ENCODE data around the gene MAPKAPK3.

Gene MAPKAPK3

GRCh38 chr3:50624634-50625033 lies 7.7 kb downstream of the MAPKAPK3 start:
- peaks cover 2% of the 10 kb centered on the region for H3K79me2 ChIP-seq (ENCODE audit: control insufficient read depth, insufficient read depth, low read length, poor library complexity)
- H2AFZ ChIP-seq (ENCODE audit: insufficient read depth, low read length, poor library complexity), result no peak overlapping the region
- H3K4me1 ChIP-seq (ENCODE audit: control insufficient read depth in 1 of 2, insufficient read depth in 2 of 2, low read length in 2 of 2), result peaks cover 14 to 17% of the 10 kb centered on the region in 2 experiments
- DNase-seq, result peak; percentile 71 to 83
- no CpG with 5 or more reads among the region's 2 CpGs for WGBS (ENCODE audit: extremely low coverage, insufficient coverage, insufficient read length)
- H3K27ac ChIP-seq (ENCODE audit: low read depth, low read length), result no peak overlapping the region
- H3K9me3 ChIP-seq (ENCODE audit: insufficient read depth, low read depth, low read length), result peaks cover 3% of the 10 kb centered on the region
- H2BK120ac ChIP-seq (ENCODE audit: insufficient read depth, low read length, poor library complexity), result no peak overlapping the region
- no peaks in the 10 kb centered on the region for H3K79me1 ChIP-seq (ENCODE audit: low read length)
- no peak overlapping the region for H3K14ac ChIP-seq (ENCODE audit: low read length)
- H3K4me3 ChIP-seq (ENCODE audit: low read depth, low read length), result no peak overlapping the region
- H2BK5ac ChIP-seq (ENCODE audit: low read depth, low read length, poor library complexity), result no peak overlapping the region
- H2AK5ac ChIP-seq (ENCODE audit: low read length), result no peak overlapping the region
- no peaks in the 10 kb centered on the region for H3K27me3 ChIP-seq (ENCODE audit: insufficient read depth, low read length)
- H3K36me3 ChIP-seq (ENCODE audit: control insufficient read depth in 1 of 2, insufficient read depth in 2 of 2, low read length in 2 of 2), result no peaks in the 10 kb centered on the region
- no peak overlapping the region for H4K12ac ChIP-seq (ENCODE audit: low read depth, low read length)
- no peak overlapping the region for H3K23ac ChIP-seq (ENCODE audit: low read length)
- no peak overlapping the region for H2BK12ac ChIP-seq (ENCODE audit: low read length)
- H3K18ac ChIP-seq (ENCODE audit: low read length), result no peak overlapping the region
- no peak overlapping the region for H4K8ac ChIP-seq (ENCODE audit: low read depth, low read length)
- no peak overlapping the region for H3K4ac ChIP-seq (ENCODE audit: low read depth, low read length)
- H3K9ac ChIP-seq (ENCODE audit: low read length), result no peak overlapping the region
- H4K91ac ChIP-seq (ENCODE audit: low read depth, low read length), result no peak overlapping the region
- no peak overlapping the region for H3K4me2 ChIP-seq (ENCODE audit: low read length)

- Histone ChIP-seq H3K23ac (ENCODE audit: low read length) (no peak overlapping the region), H3K4me1 (ENCODE audit: control insufficient read depth in 1 of 2, insufficient read depth in 2 of 2, low read length in 2 of 2) (peaks cover 14 to 17% of the 10 kb centered on the region in 2 experiments), H3K14ac (ENCODE audit: low read length) (peak overlapping the region; percentile 20), H3K27me3 (ENCODE audit: insufficient read depth, low read length) (no peaks in the 10 kb centered on the region), H4K12ac (ENCODE audit: low read depth, low read length) (no peak overlapping the region), H2BK120ac (ENCODE audit: insufficient read depth, low read length, poor library complexity) (no peak overlapping the region), H3K79me2 (ENCODE audit: control insufficient read depth, insufficient read depth, low read length, poor library complexity) (peaks cover 2% of the 10 kb centered on the region), H3K4ac (ENCODE audit: low read depth, low read length) (no peak overlapping the region), H3K4me3 (ENCODE audit: low read depth, low read length) (no peak overlapping the region), H3K79me1 (ENCODE audit: low read length) (no peaks in the 10 kb centered on the region), H3K18ac (ENCODE audit: low read length) (no peak overlapping the region), H2AK5ac (ENCODE audit: low read length) (peak overlapping the region; percentile 27), H2AFZ (ENCODE audit: insufficient read depth, low read length, poor library complexity) (no peak overlapping the region), H3K9me3 (ENCODE audit: insufficient read depth, low read depth, low read length) (peaks cover 2% of the 10 kb centered on the region), H2BK12ac (ENCODE audit: low read length) (peak overlapping the region; percentile 47), H3K27ac (ENCODE audit: low read depth, low read length) (no peak overlapping the region), H3K9ac (ENCODE audit: low read length) (no peak overlapping the region), H3K4me2 (ENCODE audit: low read length) (no peak overlapping the region), H4K8ac (ENCODE audit: low read depth, low read length) (no peak overlapping the region), H2BK5ac (ENCODE audit: low read depth, low read length, poor library complexity) (no peak overlapping the region), H4K91ac (ENCODE audit: low read depth, low read length) (no peak overlapping the region), H3K36me3 (ENCODE audit: control insufficient read depth in 1 of 2, insufficient read depth in 2 of 2, low read length in 2 of 2) (no peaks in the 10 kb centered on the region)
- WGBS (ENCODE audit: extremely low coverage, insufficient coverage, insufficient read length), result no CpG with 5 or more reads among the region's 18 CpGs
- no peak for DNase-seq
Observed at GRCh38 chr3:50625231-50626182, 8.6 kb downstream of the MAPKAPK3 start.

DNA sequence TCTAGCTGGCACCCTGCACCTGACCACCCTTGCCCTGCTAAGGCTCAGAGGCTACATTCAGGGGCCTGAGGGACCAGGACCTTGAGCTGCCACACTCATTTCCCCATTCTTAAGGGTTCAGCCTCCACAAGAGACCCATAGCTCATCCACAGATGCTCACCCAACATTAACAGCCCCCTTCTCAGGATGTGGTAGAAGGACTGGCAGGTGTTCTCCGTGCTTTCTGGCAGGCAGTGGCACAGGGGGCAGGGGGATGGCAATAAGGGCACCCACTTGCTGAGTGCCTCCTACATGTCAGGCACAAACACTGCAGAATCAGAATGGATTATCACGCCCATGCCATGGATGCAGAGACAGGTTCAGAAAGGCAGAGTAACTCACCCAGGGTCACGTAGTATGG lies 9.4 kb downstream of the MAPKAPK3 start:
- WGBS (ENCODE audit: extremely low coverage, insufficient coverage, insufficient read length), result no CpG with 5 or more reads among the region's 3 CpGs
- H3K4ac ChIP-seq (ENCODE audit: low read depth, low read length), result no peak overlapping the region
- no peak overlapping the region for H3K18ac ChIP-seq (ENCODE audit: low read length)

DNA sequence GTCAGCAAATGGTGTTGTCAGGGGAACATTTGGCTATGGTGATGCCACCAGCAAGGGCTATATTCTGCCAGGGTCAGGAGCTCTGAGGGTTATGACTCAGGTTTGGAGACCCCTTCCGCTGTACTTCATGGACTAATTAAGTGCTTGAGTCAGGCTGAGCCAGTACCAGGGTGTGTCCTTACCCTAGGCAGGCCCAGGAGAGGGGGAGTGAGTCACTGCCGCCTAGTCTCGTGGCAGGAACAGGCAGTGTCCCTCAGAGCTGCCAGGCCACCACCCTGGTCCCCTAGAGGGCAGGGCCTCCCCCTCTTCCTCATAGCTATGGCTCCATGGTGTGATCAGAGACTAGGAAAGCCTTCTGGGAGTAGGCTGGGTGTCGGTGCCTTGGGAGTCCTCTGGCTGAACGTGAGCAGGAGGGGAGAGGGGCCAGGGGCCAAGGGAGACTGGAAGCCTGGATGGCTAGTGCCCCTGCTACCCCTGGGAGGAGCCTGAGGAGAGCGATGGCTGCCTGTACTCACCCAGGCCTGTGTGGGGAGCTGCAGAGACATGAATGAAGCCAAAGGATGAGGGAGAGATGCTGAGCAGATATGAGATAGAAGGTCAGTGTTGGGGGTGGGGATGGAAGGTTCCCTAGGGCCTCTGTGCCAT lies 10.6 kb downstream of the MAPKAPK3 start:
- Histone ChIP-seq H3K14ac (ENCODE audit: low read length) (no peak overlapping the region), H3K18ac (ENCODE audit: low read length) (peak overlapping the region; percentile 19), H3K79me2 (ENCODE audit: control insufficient read depth, insufficient read depth, low read length, poor library complexity) (peaks cover 2% of the 10 kb centered on the region), H4K91ac (ENCODE audit: low read depth, low read length) (no peak overlapping the region), H3K4me1 (ENCODE audit: control insufficient read depth in 1 of 2, insufficient read depth in 2 of 2, low read length in 2 of 2) (peaks cover 14 to 18% of the 10 kb centered on the region in 2 experiments), H3K79me1 (ENCODE audit: low read length) (no peaks in the 10 kb centered on the region), H3K4me2 (ENCODE audit: low read length) (no peak overlapping the region), H3K4me3 (ENCODE audit: low read depth, low read length) (no peak overlapping the region), H2AK5ac (ENCODE audit: low read length) (peak overlapping the region; percentile 8), H4K8ac (ENCODE audit: low read depth, low read length) (no peak overlapping the region), H4K12ac (ENCODE audit: low read depth, low read length) (no peak overlapping the region), H2BK120ac (ENCODE audit: insufficient read depth, low read length, poor library complexity) (no peak overlapping the region), H3K23ac (ENCODE audit: low read length) (no peak overlapping the region), H3K4ac (ENCODE audit: low read depth, low read length) (no peak overlapping the region), H3K36me3 (ENCODE audit: control insufficient read depth in 1 of 2, insufficient read depth in 2 of 2, low read length in 2 of 2) (no peaks in the 10 kb centered on the region), H3K27me3 (ENCODE audit: insufficient read depth, low read length) (no peaks in the 10 kb centered on the region), H3K9me3 (ENCODE audit: insufficient read depth, low read depth, low read length) (peaks cover 2% of the 10 kb centered on the region), H2BK5ac (ENCODE audit: low read depth, low read length, poor library complexity) (no peak overlapping the region), H3K27ac (ENCODE audit: low read depth, low read length) (no peak overlapping the region), H2AFZ (ENCODE audit: insufficient read depth, low read length, poor library complexity) (no peak overlapping the region), H2BK12ac (ENCODE audit: low read length) (no peak overlapping the region), H3K9ac (ENCODE audit: low read length) (no peak overlapping the region)
- no CpG with 5 or more reads among the region's 6 CpGs for WGBS (ENCODE audit: extremely low coverage, insufficient coverage, insufficient read length)
- peak; percentile 41 to 44 for DNase-seq

More for the DNA sequence above, 9.4 kb downstream of the MAPKAPK3 start:
- DNase-seq, result no peak
- peaks cover 2% of the 10 kb centered on the region for H3K9me3 ChIP-seq (ENCODE audit: insufficient read depth, low read depth, low read length)
- no peak overlapping the region for H4K12ac ChIP-seq (ENCODE audit: low read depth, low read length)
- no peak overlapping the region for H2BK12ac ChIP-seq (ENCODE audit: low read length)
- H2BK5ac ChIP-seq (ENCODE audit: low read depth, low read length, poor library complexity), result no peak overlapping the region
- no peak overlapping the region for H4K8ac ChIP-seq (ENCODE audit: low read depth, low read length)
- H3K14ac ChIP-seq (ENCODE audit: low read length), result no peak overlapping the region
- no peak overlapping the region for H3K4me2 ChIP-seq (ENCODE audit: low read length)
- no peak overlapping the region for H2AK5ac ChIP-seq (ENCODE audit: low read length)
- H3K36me3 ChIP-seq (ENCODE audit: control insufficient read depth in 1 of 2, insufficient read depth in 2 of 2, low read length in 2 of 2), result no peaks in the 10 kb centered on the region
- H2BK120ac ChIP-seq (ENCODE audit: insufficient read depth, low read length, poor library complexity), result no peak overlapping the region
- H3K23ac ChIP-seq (ENCODE audit: low read length), result no peak overlapping the region
- H3K79me2 ChIP-seq (ENCODE audit: control insufficient read depth, insufficient read depth, low read length, poor library complexity), result peaks cover 2% of the 10 kb centered on the region
- H2AFZ ChIP-seq (ENCODE audit: insufficient read depth, low read length, poor library complexity), result no peak overlapping the region
- no peak overlapping the region for H3K9ac ChIP-seq (ENCODE audit: low read length)
- no peaks in the 10 kb centered on the region for H3K79me1 ChIP-seq (ENCODE audit: low read length)
- no peaks in the 10 kb centered on the region for H3K27me3 ChIP-seq (ENCODE audit: insufficient read depth, low read length)
- H3K4me3 ChIP-seq (ENCODE audit: low read depth, low read length), result peak overlapping the region; percentile 18
- H3K27ac ChIP-seq (ENCODE audit: low read depth, low read length), result no peak overlapping the region
- peaks cover 14 to 17% of the 10 kb centered on the region in 2 experiments for H3K4me1 ChIP-seq (ENCODE audit: control insufficient read depth in 1 of 2, insufficient read depth in 2 of 2, low read length in 2 of 2)
- no peak overlapping the region for H4K91ac ChIP-seq (ENCODE audit: low read depth, low read length)
